HCT116 (cell line): ENCODE data around the gene AVL9. TPM values are rescaled to one million over a fixed set of nuclear protein-coding genes. Genes with fewer than 3 reads are reported as not detected.

Source experiments
- ATAC-seq: fragments of 200-7000 bp; cut with Tn5 transposase; 2 replicates; pipeline ENCODE4 v1.9.1; 2020; ENCODE audit warnings: mild to moderate bottlenecking, moderate library complexity
- BruUV-seq: library from RNA; stranded (reverse); fragments of 400-500 nt; replicated peaks from 2 replicates; lab custom pipeline; 2021; lab: Mats Ljungman, UMichigan
- CTCF ChIA-PET: fragments of 300-600 bp; sonication (Branson Sonifier 250); formaldehyde crosslinking; loops from one replicate; lab custom pipeline; 2021; ENCODE audit warnings: antibody characterized with exemption; lab: Charles Lee
- POLR2A ChIA-PET: fragments of 300-600, 350-600 bp; sonication (Branson Sonifier 250); formaldehyde crosslinking; loops from one replicate; lab custom pipeline; 2021; ENCODE audit warnings: antibody characterized with exemption; lab: Charles Lee
- RAD21 ChIA-PET, 2 experiments: fragments of 300-600 bp; sonication (Branson Sonifier 250); formaldehyde crosslinking; loops; one replicate each; lab custom pipeline; 2023; ENCODE audit warnings: low total read pairs in 2 of 2; ENCODE audit not compliant: uncharacterized antibody in 2 of 2, unreplicated experiment in 2 of 2, low non-redundant PET in 1 of 2; lab: Charles Lee
- DNase-seq: peaks from one replicate; pipeline ENCODE4 v3.0.0-alpha.2; 2010; ENCODE audit warnings: low read depth, low spot score
- H2AFZ ChIP-seq: fragments of 200-600 bp; shearing (Covaris generic), sonication (generic); 2 replicates; pipeline ENCODE4 v1.6.1; 2017; ENCODE audit warnings: low read depth, mixed run types, mixed read lengths, antibody characterized with exemption, low read length; ENCODE audit not compliant: poor library complexity, severe bottlenecking
- H3K27ac ChIP-seq: 2 replicates; pipeline ENCODE4 v1.5.1; 2012; ENCODE audit warnings: low read depth, low read length
- H3K27me3 ChIP-seq: fragments of 200-600 bp; sonication (generic); 2 replicates; pipeline ENCODE4 v1.6.1; 2016; ENCODE audit warnings: mixed run types, low read length, mixed read lengths; ENCODE audit not compliant: insufficient read depth
- H3K36me3 ChIP-seq, 2 experiments: fragments of 200-500 bp in 1 of 2; fragments of 200-600 bp in 1 of 2; sonication (Bioruptor generic) in 1 of 2; sonication (generic) in 1 of 2; 2 replicates each; pipeline versions ENCODE4 v1.5.1 to v1.6.1; 2014 to 2016; ENCODE audit warnings: low read length in 2 of 2, inconsistent platforms in 1 of 2, mixed read lengths in 1 of 2, mixed run types in 1 of 2; ENCODE audit not compliant: insufficient read depth in 2 of 2, control insufficient read depth in 1 of 2
- H3K4me1 ChIP-seq, 2 experiments: fragments of 200-600 bp in 1 of 2; sonication (generic) in 1 of 2; 2 replicates each; pipeline versions ENCODE4 v1.5.1 to v1.6.1; 2012 to 2017; ENCODE audit warnings: low read length in 2 of 2, inconsistent platforms in 1 of 2, mild to moderate bottlenecking in 1 of 2, mixed read lengths in 1 of 2, mixed run types in 1 of 2, moderate library complexity in 1 of 2; ENCODE audit not compliant: insufficient read depth in 2 of 2, control insufficient read depth in 1 of 2
- H3K4me2 ChIP-seq: fragments of 200-600 bp; sonication (generic); 2 replicates; pipeline ENCODE4 v1.6.1; 2017; ENCODE audit warnings: mixed run types, low read length, mixed read lengths
- H3K4me3 ChIP-seq, 2 experiments: fragments of 200-600 bp in 1 of 2; sonication (generic) in 1 of 2; replicated peaks in 1 of 2; 2 replicates each; pipeline ENCODE4 v1.5.1; 2011 to 2016; ENCODE audit warnings: low read length in 2 of 2, control low read depth in 1 of 2, low read depth in 1 of 2, mild to moderate bottlenecking in 1 of 2, mixed read lengths in 1 of 2, mixed run types in 1 of 2
- H3K79me2 ChIP-seq: fragments of 200-600 bp; sonication (generic); 2 replicates; pipeline ENCODE4 v1.6.1; 2017; ENCODE audit warnings: mild to moderate bottlenecking, mixed run types, low read length, moderate library complexity, mixed read lengths; ENCODE audit not compliant: insufficient read depth
- H3K9ac ChIP-seq: fragments of 200-600 bp; sonication (generic); 2 replicates; pipeline ENCODE4 v1.6.1; 2016; ENCODE audit warnings: low read length, mixed read lengths
- H3K9me2 ChIP-seq: fragments of 200-600 bp; sonication (generic), shearing (Covaris generic); 2 replicates; pipeline ENCODE4 v1.6.1; 2017; ENCODE audit warnings: mixed run types, mild to moderate bottlenecking, moderate library complexity; ENCODE audit not compliant: insufficient read depth
- H3K9me3 ChIP-seq, 2 experiments: fragments of 200-500 bp in 1 of 2; fragments of 200-600 bp in 1 of 2; sonication (Bioruptor generic) in 1 of 2; sonication (generic) in 1 of 2; 2 replicates each; pipeline ENCODE4 v1.6.1; 2014 to 2017; ENCODE audit warnings: low read length in 2 of 2, mixed read lengths in 2 of 2, inconsistent platforms in 1 of 2, low read depth in 1 of 2, mild to moderate bottlenecking in 1 of 2, mixed run types in 1 of 2, moderate library complexity in 1 of 2; ENCODE audit not compliant: control insufficient read depth in 1 of 2, insufficient read depth in 1 of 2
- H4K20me1 ChIP-seq: fragments of 200-600 bp; sonication (generic), shearing (Covaris generic); 2 replicates; pipeline ENCODE4 v1.6.1; 2017; ENCODE audit warnings: mixed run types, mild to moderate bottlenecking, moderate library complexity; ENCODE audit not compliant: insufficient read depth
- ATF3 ChIP-seq: IDR thresholded peaks from 2 replicates; pipeline ENCODE4 v1.6.1; 2012
- CBX3 ChIP-seq: IDR thresholded peaks from 2 replicates; pipeline ENCODE4 v1.6.1; 2012; ENCODE audit warnings: low read depth
- CEBPB ChIP-seq: IDR thresholded peaks from 2 replicates; pipeline ENCODE4 v1.6.1; 2012; ENCODE audit warnings: low read depth
- CTCF ChIP-seq, 3 experiments: fragments of 200-600 bp in 1 of 3; sonication (generic) in 1 of 3; IDR thresholded peaks in 2 of 3; conservative IDR thresholded peaks in 1 of 3; 2 replicates each; pipeline ENCODE4 v1.5.1; 2012 to 2017; ENCODE audit warnings: low read depth in 2 of 3, low read length in 2 of 3, antibody characterized with exemption in 1 of 3, borderline replicate concordance in 1 of 3, control low read depth in 1 of 3, mild to moderate bottlenecking in 1 of 3, mixed read lengths in 1 of 3, mixed run types in 1 of 3, moderate library complexity in 1 of 3; ENCODE audit not compliant: insufficient read depth in 1 of 3
- EGR1 ChIP-seq: IDR thresholded peaks from 2 replicates; pipeline ENCODE4 v1.6.1; 2012; ENCODE audit warnings: low read depth
- ELF1 ChIP-seq: IDR thresholded peaks from 2 replicates; pipeline ENCODE4 v1.6.1; 2012; ENCODE audit warnings: low read depth, borderline replicate concordance
- EZH2 ChIP-seq: fragments of 200-600 bp; sonication (generic); IDR thresholded peaks from 2 replicates; pipeline ENCODE4 v1.6.1; 2017; ENCODE audit warnings: antibody characterized with exemption, mixed run types
- FOSL1 ChIP-seq: IDR thresholded peaks from 2 replicates; pipeline ENCODE4 v1.6.1; 2012; ENCODE audit warnings: low read depth
- JUND ChIP-seq: IDR thresholded peaks from 2 replicates; pipeline ENCODE4 v1.6.1; 2012
- MAX ChIP-seq: IDR thresholded peaks from 2 replicates; pipeline ENCODE4 v1.6.1; 2012
- POLR2AphosphoS5 ChIP-seq: IDR thresholded peaks from 2 replicates; pipeline ENCODE4 v1.6.1; 2011; ENCODE audit warnings: mild to moderate bottlenecking, low read depth, low read length, moderate library complexity
- SIN3A ChIP-seq: IDR thresholded peaks from 2 replicates; pipeline ENCODE4 v1.6.1; 2012; ENCODE audit warnings: low read depth
- SP1 ChIP-seq: IDR thresholded peaks from 2 replicates; pipeline ENCODE4 v1.6.1; 2012; ENCODE audit warnings: low read depth
- SRF ChIP-seq: IDR thresholded peaks from 2 replicates; pipeline ENCODE4 v1.6.1; 2012; ENCODE audit warnings: low read depth
- TCF7L2 ChIP-seq: IDR thresholded peaks from 2 replicates; pipeline ENCODE4 v1.7.0; 2011; ENCODE audit warnings: borderline replicate concordance, inconsistent platforms; ENCODE audit not compliant: insufficient read depth, insufficient read length; ENCODE audit errors: extremely low read depth
- YY1 ChIP-seq: IDR thresholded peaks from 2 replicates; pipeline ENCODE4 v1.6.1; 2011; ENCODE audit warnings: low read length, low read depth, moderate library complexity, mild to moderate bottlenecking; ENCODE audit not compliant: insufficient replicate concordance; ENCODE audit errors: extremely low read depth
- ZBTB33 ChIP-seq: IDR thresholded peaks from 2 replicates; pipeline ENCODE4 v1.6.1; 2011; ENCODE audit warnings: mild to moderate bottlenecking, low read length, moderate library complexity; ENCODE audit not compliant: insufficient replicate concordance; ENCODE audit errors: extremely low read depth
- ZFX ChIP-seq: fragments of 450-650 bp; IDR thresholded peaks from 2 replicates; pipeline ENCODE4 v1.6.1; 2017
- ZNF274 ChIP-seq: fragments of 200-500 bp; sonication (Bioruptor generic); IDR thresholded peaks from 2 replicates; pipeline ENCODE4 v1.6.1; 2014; ENCODE audit warnings: mild to moderate bottlenecking, low read depth, low read length, inconsistent platforms
- intact Hi-C: fragments of 100-400 bp; cut with micrococcal nuclease; formaldehyde crosslinking; loops from 2 replicates; pipeline ENCODE4 v1.10.0; 2022
- total RNA-seq: library from RNA; stranded (reverse); gene quantifications from one replicate; pipeline ENCODE4 v1.2.1, GENCODE V29; 2021; ENCODE audit not compliant: unreplicated experiment

Gene AVL9
- total RNA-seq, 1 experiment from 2014 or later: 89.0 TPM

GRCh38 chr7:32496052-32496813 is 944 bp downstream of the AVL9 start:
- H3K79me2 ChIP-seq: peaks cover 54% of the 10 kb centered on the region
- peak overlapping the region; percentile 79 for H3K27ac ChIP-seq
- peak overlapping the region; percentile 73 for H3K4me2 ChIP-seq
- no peak for ATAC-seq
- H2AFZ ChIP-seq: no peak overlapping the region
- H3K9me2 ChIP-seq: no peaks in the 10 kb centered on the region
- no peaks in the 10 kb centered on the region for H3K36me3 ChIP-seq
- no peaks in the 10 kb centered on the region for H3K27me3 ChIP-seq
- RAD21 ChIA-PET: no interaction called here
- TSS peak; percentile 63 for BruUV-seq
- H4K20me1 ChIP-seq: peaks cover 4% of the 10 kb centered on the region; the same call in 1 of the 2 replicates
- H3K9me3 ChIP-seq: no peaks in the 10 kb centered on the region
- H3K9ac ChIP-seq: peak overlapping the region; percentile 80
- no peak for DNase-seq
- peak overlapping the region; percentile 64 to 81 for H3K4me3 ChIP-seq
- TF ChIP-seq SP1 (no peak), CBX3 (no peak), SIN3A (no peak), POLR2AphosphoS5 (no peak), MAX (no peak), ZNF274 (no peak), TCF7L2 (no peak), EZH2 (no peak), ZFX (no peak), FOSL1 (no peak), ATF3 (no peak), CTCF (IDR thresholded peaks at IDR 0.05 in 2 of 3, conservative IDR thresholded peaks at IDR 0.05 in 1 of 3; ENCODE audit: borderline replicate concordance in 1 of 3, insufficient read depth in 1 of 3, low read depth in 2 of 3, low read length in 2 of 3) (no peak), ELF1 (no peak), JUND (no peak), ZBTB33 (no peak), SRF (no peak), YY1 (no peak), CEBPB (no peak), EGR1 (no peak)
- TF ChIP-seq, all 23 proteins: peak for 0
- peaks cover 16 to 30% of the 10 kb centered on the region in 2 experiments for H3K4me1 ChIP-seq
- intact Hi-C loops: loop anchor here (10.0 kb wide), 1 partner anchor 1901 kb away; the partner anchor contains the start of gene GARS1
- POLR2A ChIA-PET: interaction anchor here (1.2 kb wide), 1 partner anchor 10 kb away, joined by 9 read pairs; no protein-coding TSS in a partner anchor
- CTCF ChIA-PET: interaction anchor here (0.7 to 0.9 kb wide), 2 partner anchors 164 to 1519 kb away, joined by 3 read pairs; no protein-coding TSS in a partner anchor
